A673 (cell line): ENCODE measurements around the gene RAD51C. TPM values are rescaled to one million over a fixed set of nuclear protein-coding genes. Genes with fewer than 3 reads are reported as not detected.

Experiments used
- BruUV-seq: library from RNA; stranded (reverse); fragments of 400-500 nt; replicated peaks from 2 replicates; lab custom pipeline; 2021; lab: Mats Ljungman, UMichigan
- CTCF ChIA-PET: fragments of 300-600 bp; sonication (Branson Sonifier 250); formaldehyde crosslinking; loops from one replicate; lab custom pipeline; 2022; ENCODE audit warnings: antibody characterized with exemption; lab: Charles Lee
- POLR2A ChIA-PET: fragments of 300-600 bp; sonication (Branson Sonifier 250); formaldehyde crosslinking; loops from one replicate; lab custom pipeline; 2022; ENCODE audit warnings: antibody characterized with exemption; ENCODE audit not compliant: low non-redundant PET; lab: Charles Lee
- DNase-seq: peaks from one replicate; pipeline ENCODE4 v3.0.0-alpha.2; 2015; ENCODE audit warnings: low spot score
- H3K27ac ChIP-seq: fragments of 200-600 bp; sonication (generic); 2 replicates; pipeline ENCODE4 v1.5.1; 2016; ENCODE audit warnings: mixed run types, low read depth, mild to moderate bottlenecking, mixed read lengths, antibody characterized with exemption, low read length; ENCODE audit not compliant: poor library complexity, severe bottlenecking
- H3K27me3 ChIP-seq: fragments of 200-600 bp; sonication (generic); replicated peaks from 2 replicates; pipeline ENCODE4 v1.6.1; 2017; ENCODE audit warnings: mixed run types, low read depth, mild to moderate bottlenecking, mixed read lengths, antibody characterized with exemption, low read length; ENCODE audit not compliant: insufficient read depth, poor library complexity
- H3K36me3 ChIP-seq: fragments of 200-600 bp; sonication (generic); 2 replicates; pipeline ENCODE4 v1.6.1; 2016; ENCODE audit warnings: mixed run types, mild to moderate bottlenecking, mixed read lengths, antibody characterized with exemption, low read length; ENCODE audit not compliant: insufficient read depth, poor library complexity, severe bottlenecking
- H3K4me1 ChIP-seq: fragments of 200-600 bp; sonication (generic); 2 replicates; pipeline ENCODE4 v1.6.1; 2017; ENCODE audit warnings: mixed run types, mild to moderate bottlenecking, mixed read lengths, antibody characterized with exemption, low read length; ENCODE audit not compliant: insufficient read depth, poor library complexity, severe bottlenecking
- H3K4me3 ChIP-seq: fragments of 200-600 bp; sonication (generic); 2 replicates; pipeline ENCODE4 v1.5.1; 2016; ENCODE audit warnings: low read depth, mixed run types, mild to moderate bottlenecking, mixed read lengths, low read length; ENCODE audit not compliant: poor library complexity, severe bottlenecking
- H3K9me3 ChIP-seq: fragments of 200-600 bp; sonication (generic); 2 replicates; pipeline ENCODE4 v1.6.1; 2016; ENCODE audit warnings: mixed run types, low read depth, mild to moderate bottlenecking, mixed read lengths, antibody characterized with exemption, low read length; ENCODE audit not compliant: poor library complexity, severe bottlenecking
- EZH2 ChIP-seq: fragments of 200-600 bp; sonication (generic); IDR thresholded peaks from 2 replicates; pipeline ENCODE4 v1.6.1; 2017; ENCODE audit warnings: borderline replicate concordance, low read depth, mild to moderate bottlenecking, mixed read lengths, antibody characterized with exemption, low read length; ENCODE audit not compliant: poor library complexity, severe bottlenecking
- intact Hi-C: fragments of 100-400 bp; cut with micrococcal nuclease; formaldehyde crosslinking; loops from one replicate; pipeline ENCODE4 v1.10.0; 2022; ENCODE audit not compliant: unreplicated experiment
- total RNA-seq: library from RNA; stranded (reverse); gene quantifications from 2 replicates; pipeline ENCODE4 v1.2.3, GENCODE V29; 2021
- TF ChIP-seq, protein P1 (sequence below): fragments of 300-800, 200-600 bp; sonication (generic); conservative IDR thresholded peaks from 2 replicates; pipeline ENCODE4 v1.5.1; 2017; ENCODE audit warnings: low read depth, mild to moderate bottlenecking, antibody characterized with exemption, low read length, moderate library complexity, mixed read lengths

Gene RAD51C
- total RNA-seq, 1 experiment from 2014 or later = 80.4 TPM

DNA sequence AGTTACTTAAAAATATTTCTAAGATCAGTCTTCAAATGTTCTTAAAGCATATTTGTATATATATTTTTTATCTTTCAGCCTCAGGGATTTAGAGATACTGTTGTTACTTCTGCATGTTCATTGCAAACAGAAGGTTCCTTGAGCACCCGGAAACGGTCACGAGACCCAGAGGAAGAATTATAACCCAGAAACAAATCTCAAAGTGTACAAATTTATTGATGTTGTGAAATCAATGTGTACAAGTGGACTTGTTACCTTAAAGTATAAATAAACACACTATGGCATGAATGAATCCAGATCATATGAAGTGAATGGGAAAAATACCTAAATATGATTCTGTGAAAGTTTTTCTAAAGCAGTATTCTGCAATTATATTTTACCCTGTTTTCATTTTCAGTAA is 41.6 kb downstream of the RAD51C start:
- ChIA-PET CTCF (no interaction called here), POLR2A (no interaction called here)
- no TSS peak for BruUV-seq
- H3K4me3 ChIP-seq = no peak overlapping the region
- no peak for DNase-seq
- no peak overlapping the region for H3K27ac ChIP-seq
- TF ChIP-seq, protein P1, sequence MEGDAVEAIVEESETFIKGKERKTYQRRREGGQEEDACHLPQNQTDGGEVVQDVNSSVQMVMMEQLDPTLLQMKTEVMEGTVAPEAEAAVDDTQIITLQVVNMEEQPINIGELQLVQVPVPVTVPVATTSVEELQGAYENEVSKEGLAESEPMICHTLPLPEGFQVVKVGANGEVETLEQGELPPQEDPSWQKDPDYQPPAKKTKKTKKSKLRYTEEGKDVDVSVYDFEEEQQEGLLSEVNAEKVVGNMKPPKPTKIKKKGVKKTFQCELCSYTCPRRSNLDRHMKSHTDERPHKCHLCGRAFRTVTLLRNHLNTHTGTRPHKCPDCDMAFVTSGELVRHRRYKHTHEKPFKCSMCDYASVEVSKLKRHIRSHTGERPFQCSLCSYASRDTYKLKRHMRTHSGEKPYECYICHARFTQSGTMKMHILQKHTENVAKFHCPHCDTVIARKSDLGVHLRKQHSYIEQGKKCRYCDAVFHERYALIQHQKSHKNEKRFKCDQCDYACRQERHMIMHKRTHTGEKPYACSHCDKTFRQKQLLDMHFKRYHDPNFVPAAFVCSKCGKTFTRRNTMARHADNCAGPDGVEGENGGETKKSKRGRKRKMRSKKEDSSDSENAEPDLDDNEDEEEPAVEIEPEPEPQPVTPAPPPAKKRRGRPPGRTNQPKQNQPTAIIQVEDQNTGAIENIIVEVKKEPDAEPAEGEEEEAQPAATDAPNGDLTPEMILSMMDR = no peak
- no peak for TF ChIP-seq EZH2
- no peaks in the 10 kb centered on the region for H3K4me1 ChIP-seq
- peaks cover 5% of the 10 kb centered on the region for H3K36me3 ChIP-seq
- no peaks in the 10 kb centered on the region for H3K27me3 ChIP-seq
- H3K9me3 ChIP-seq = no peaks in the 10 kb centered on the region
- intact Hi-C loops = no loop called here

DNA sequence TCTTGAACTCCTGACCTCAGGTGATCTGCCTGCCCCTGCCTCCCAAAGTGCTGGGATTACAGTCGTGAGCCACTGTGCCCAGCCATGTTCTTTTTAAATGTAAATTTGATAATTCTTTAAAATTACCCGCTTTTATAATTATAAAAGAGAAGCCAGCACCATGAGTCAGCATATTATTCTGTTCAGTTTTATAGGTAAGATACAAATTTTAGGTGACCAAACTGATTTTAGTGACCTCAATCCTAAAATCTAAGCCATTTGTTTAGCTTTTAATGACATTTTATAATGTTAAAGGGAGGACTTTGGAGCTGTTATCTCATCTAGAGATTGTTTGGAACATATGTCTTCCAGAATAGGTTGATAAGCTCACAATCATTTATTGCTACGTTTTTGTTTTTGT is 42.4 kb downstream of the RAD51C start:
- Histone ChIP-seq H3K4me3 (no peak overlapping the region), H3K9me3 (no peaks in the 10 kb centered on the region), H3K4me1 (no peaks in the 10 kb centered on the region), H3K27me3 (no peaks in the 10 kb centered on the region), H3K27ac (no peak overlapping the region), H3K36me3 (peaks cover 5% of the 10 kb centered on the region)
- TF ChIP-seq, protein P1 = no peak
- no peak for TF ChIP-seq EZH2
- CTCF ChIA-PET = no interaction called here
- no TSS peak for BruUV-seq
- DNase-seq = no peak
- intact Hi-C loops = no loop called here
- POLR2A ChIA-PET = no interaction called here

DNA sequence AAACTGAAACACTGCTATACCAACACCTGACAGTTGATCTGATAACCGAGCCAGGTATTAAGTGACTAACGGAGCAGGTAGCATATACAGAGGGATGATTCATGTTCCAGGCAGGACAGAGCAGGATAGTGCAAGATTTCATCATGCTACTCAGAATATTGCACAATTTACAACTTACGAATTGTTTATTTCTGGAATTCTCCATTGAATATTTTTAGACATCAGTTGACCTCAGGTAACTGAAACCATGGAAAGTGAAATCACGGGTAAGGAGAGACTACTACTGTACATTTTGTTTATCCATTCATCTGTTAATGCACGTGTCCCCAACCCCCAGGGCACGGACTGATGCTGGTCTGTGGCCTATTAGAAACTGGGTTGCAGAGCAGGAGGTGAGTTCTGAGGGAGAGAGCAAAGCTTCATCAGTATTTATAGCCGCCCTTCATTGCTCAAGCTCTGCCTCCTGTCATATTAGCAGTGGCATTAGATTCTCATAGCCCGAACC is 48.8 kb downstream of the RAD51C start:
- Histone ChIP-seq H3K27ac (no peak overlapping the region), H3K36me3 (no peaks in the 10 kb centered on the region), H3K9me3 (no peaks in the 10 kb centered on the region), H3K4me3 (no peak overlapping the region), H3K4me1 (no peaks in the 10 kb centered on the region), H3K27me3 (no peaks in the 10 kb centered on the region)
- intact Hi-C loops = no loop called here
- DNase-seq = no peak
- POLR2A ChIA-PET = no interaction called here
- BruUV-seq = no TSS peak
- no peak for TF ChIP-seq EZH2
- TF ChIP-seq, protein P1 = no peak
- CTCF ChIA-PET = no interaction called here
